Activated CD4-positive, alpha-beta T cell treated with anti-CD3 and anti-CD28 coated beads, Interleukin-2, amount 50 U/mL, for 1 hour (primary cell): Measurements from ENCODE around the gene ZNF200.
A peak's percentile ranks its signal among the peaks of the same experiment; 100 is the strongest.
"Not testable (repeated sequence)": the region's sequence is repeated elsewhere in the genome, so short reads cannot be mapped to it uniquely, and the experiment has no call there.

Experiments used
- DNase-seq: peaks from one replicate; pipeline ENCODE4 v3.0.0-alpha.2; 2020

Gene ZNF200, protein sequence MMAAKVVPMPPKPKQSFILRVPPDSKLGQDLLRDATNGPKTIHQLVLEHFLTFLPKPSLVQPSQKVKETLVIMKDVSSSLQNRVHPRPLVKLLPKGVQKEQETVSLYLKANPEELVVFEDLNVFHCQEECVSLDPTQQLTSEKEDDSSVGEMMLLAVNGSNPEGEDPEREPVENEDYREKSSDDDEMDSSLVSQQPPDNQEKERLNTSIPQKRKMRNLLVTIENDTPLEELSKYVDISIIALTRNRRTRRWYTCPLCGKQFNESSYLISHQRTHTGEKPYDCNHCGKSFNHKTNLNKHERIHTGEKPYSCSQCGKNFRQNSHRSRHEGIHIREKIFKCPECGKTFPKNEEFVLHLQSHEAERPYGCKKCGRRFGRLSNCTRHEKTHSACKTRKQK

DNA sequence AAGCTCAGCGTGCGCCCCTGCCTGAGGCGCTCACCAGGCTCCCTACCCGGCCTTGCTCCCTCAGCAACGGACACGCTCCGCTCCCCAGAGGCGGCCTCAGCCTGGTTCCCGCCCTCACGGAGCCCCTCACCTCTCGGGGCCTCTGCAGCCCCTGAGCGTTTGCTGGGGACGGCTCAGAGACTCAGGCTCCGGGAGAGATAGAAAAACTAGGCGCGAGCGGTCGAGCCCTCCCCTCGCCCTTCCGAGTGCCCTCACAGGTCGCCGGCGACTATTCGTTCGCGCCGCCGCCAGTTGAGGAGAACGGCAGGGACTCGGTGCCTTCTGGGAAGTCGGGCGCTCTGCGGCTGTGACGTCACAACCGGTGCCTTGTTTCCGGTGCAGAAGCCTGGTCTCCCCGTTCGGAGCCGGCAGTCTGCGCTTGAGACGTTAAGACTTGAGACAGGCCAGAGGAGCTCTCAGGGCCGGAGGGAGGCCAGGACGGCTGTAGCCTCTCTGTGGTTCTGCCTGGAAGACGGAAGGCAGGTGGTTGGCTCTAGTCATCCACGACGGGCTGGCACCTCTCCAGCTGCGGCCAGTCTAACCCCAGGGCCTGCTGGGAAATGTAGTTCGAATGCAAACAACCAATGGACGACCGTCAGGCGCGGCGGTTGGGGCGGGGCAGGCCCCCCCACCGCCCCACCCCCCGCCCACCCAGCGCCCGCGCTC lies at the start of gene ZNF200:
TSS of gene ZNF200 (minus strand) at position 302 of the 705 bp plus-strand sequence. CDS start 1,403 bp downstream, outside the sequence.
- peak; percentile 92 for DNase-seq

GRCh38 chr16:3283543-3284447 lies 48.8 kb upstream of the ZNF200 start:
- no peak for DNase-seq

DNA sequence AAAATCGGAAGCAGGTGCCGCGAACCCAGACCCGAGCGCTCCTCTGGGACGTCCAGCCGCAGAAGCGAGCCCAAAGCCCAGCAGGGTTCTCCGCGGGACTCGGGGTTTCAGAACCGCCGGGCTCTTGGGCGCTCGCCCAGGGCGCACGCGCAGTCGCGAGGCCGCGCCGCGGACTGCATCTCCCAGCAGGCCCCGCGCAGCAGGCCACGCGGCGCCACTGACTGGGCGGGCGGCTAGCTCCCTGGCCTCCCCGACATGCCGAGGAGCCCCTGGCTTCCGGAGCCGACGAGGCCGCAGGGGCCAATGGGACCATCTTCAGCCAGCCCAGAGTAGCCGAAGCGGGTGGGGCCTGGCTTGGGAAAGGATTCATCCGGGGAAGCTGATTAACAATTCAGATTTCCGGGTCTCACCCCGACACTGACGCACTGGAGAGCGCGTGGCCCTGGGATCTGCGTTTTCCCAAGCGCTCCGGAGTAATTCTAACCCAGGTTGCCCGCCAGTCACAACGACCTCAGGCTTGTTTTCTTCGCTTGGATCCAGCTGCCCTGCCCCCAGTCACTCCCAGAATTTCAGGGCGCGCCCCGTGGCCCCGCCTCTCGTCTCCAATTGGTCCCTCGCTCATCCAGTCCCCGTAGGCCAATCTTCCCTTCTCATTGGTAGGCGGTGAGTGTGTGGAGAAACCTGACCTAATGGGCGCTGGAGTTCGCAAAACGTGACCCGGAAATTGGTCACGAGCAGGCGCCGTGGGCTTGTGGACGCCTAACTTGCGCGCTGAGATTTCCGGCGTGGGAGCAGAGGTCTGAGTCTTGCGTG lies 48.0 kb upstream of the ZNF200 start, which contains the start of gene ZNF263:
TSS of gene ZNF263 (plus strand) at position 762 of the 813 bp plus-strand sequence. CDS start 328 bp downstream, outside the sequence.
- peak; percentile 89 for DNase-seq

- no peak for DNase-seq
These were observed 47.3 kb upstream of the ZNF200 start for GRCh38 chr16:3282103-3282729.

- no peak for DNase-seq
These were observed 46.4 kb upstream of the ZNF200 start for GRCh38 chr16:3281222-3281820.

- DNase-seq, result no peak
These were observed 41.7 kb upstream of the ZNF200 start for GRCh38 chr16:3276679-3277078.

- DNase-seq, result no peak
These were observed 40.0 kb upstream of the ZNF200 start for GRCh38 chr16:3274947-3275346.

DNA sequence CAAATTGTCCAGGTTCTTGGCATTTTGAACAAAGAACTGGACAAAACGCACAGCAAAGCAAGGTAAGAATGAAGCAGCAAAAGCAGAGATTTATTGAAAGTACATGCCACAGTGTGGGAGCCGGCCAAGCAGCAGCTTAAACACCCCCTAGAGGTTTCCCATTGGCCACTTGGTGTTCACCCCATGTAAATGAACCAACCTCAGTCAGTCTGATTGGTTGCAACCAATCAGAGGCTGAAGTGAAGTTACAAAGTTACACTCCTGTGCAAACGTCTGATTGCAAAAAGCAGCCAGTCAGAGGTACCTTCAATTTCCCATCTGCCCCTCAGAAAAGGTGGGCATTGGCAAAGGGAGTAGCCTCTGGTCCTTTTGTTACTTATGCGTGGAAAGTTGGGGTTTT lies 39.5 kb upstream of the ZNF200 start:
- DNase-seq, result no peak

- not testable (repeated sequence) for DNase-seq
These were observed 36.3 kb upstream of the ZNF200 start for GRCh38 chr16:3271281-3271680.

DNA sequence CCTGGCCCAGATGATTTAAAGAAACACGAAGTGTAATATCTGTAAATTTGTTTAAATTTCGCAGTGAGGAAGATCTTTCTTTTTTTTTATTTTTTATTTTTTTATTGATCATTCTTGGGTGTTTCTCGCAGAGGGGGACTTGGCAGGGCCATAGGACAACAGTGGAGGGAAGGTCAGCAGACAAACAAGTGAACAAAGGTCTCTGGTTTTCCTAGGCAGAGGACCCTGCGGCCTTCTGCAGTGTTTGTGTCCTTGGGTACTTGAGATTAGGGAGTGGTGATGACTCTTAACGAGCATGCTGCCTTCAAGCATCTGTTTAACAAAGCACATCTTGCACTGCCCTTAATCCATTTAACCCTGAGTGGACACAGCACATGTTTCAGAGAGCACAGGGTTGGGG lies 35.8 kb upstream of the ZNF200 start:
- DNase-seq, result not testable (repeated sequence)

GRCh38 chr16:3268294-3268693 lies 33.3 kb upstream of the ZNF200 start:
- DNase-seq, result no peak

- no peak for DNase-seq
These were observed 32.0 kb upstream of the ZNF200 start for GRCh38 chr16:3266873-3267537.

DNA sequence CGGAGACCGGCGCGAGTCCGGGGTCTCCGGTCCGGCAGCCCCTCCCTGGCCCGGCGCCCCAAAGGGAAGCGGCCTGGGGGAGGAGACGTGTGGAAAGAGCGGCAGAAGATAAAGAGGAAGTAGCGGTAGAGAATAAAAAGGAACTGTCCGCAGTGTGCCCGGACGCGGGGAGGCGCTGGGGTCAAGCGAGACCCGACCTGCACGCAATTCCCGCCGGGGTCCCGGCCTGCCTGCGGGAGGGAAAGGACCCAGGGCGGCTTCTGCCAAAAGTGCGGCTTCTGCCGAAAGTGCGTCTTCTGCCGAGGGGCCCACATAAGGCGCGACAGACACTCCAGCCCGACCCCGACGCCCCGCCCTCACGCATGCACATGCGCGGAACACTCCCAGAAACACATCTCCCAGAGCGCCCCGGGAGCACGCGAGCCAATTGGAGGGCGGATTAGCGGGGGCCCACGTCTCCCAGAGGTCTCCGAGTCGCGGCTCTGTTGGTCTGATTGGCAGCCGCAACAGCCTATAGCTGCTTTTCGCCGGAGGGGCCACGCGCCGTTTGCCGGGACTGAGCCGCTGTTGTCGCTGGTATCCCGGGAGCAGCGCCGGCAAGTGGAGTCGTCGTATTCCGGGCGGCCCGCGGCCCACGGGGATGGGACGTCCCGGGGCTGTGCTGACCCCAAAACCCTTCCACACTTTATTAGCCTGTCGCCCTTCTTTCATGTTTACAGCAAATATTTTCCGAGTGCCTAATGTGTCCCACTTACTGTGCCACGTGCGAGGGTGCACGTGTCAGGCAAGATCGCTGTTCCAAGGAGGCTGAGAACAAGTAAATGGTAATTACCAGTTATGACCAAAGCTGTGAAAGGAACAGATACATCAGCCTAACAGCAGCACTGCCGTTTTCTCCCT lies 29.4 kb upstream of the ZNF200 start:
- peak; percentile 96 for DNase-seq

GRCh38 chr16:3262517-3262916 lies 27.6 kb upstream of the ZNF200 start:
- DNase-seq, result no peak

DNA sequence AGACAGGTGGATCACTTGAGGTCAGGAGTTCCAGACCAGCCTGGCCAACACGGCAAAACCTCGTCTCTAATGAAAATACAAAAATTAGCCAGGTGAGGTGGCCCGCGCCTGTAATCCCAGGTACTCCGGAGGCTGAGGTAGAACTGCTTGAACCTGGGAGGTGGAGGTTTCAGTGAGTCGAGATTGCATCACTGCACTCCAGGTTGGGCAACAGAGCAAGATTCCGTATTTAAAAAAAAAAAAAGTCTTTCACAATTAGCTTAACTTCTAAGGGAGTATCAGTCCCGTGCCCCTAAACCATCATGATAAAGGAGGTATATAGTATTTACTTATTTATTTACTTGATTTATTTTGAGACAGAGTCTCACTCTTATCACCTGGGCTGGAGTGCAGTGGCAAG lies 24.9 kb upstream of the ZNF200 start:
- no peak for DNase-seq

GRCh38 chr16:3256866-3257465 lies 22.0 kb upstream of the ZNF200 start:
- no peak for DNase-seq

- no peak for DNase-seq
These were observed 21.3 kb upstream of the ZNF200 start, which contains the start of gene MEFV for GRCh38 chr16:3256146-3256865. Gene MEFV (minus strand): TSS chr16:3256633. CDS start chr16:3256587, 46 bp downstream.

GRCh38 chr16:3254309-3254708 lies 19.4 kb upstream of the ZNF200 start:
- no peak for DNase-seq
